WTC11 (cell line): Measurements from ENCODE around the gene USP44. TPM values are rescaled to one million over a fixed set of nuclear protein-coding genes. Genes with fewer than 3 reads are reported as not detected.

ENCODE experiments used
- ATAC-seq: fragments of 200-7000 bp; cut with Tn5 transposase; 2 replicates; pipeline ENCODE4 v1.10.0; 2021; ENCODE audit warnings: mild to moderate bottlenecking, moderate library complexity
- CTCF ChIA-PET: fragments of 300-600 bp; sonication (Branson Sonifier 250); formaldehyde crosslinking; loops from one replicate; lab custom pipeline; 2021; ENCODE audit warnings: antibody characterized with exemption; lab: Charles Lee
- POLR2A ChIA-PET: fragments of 350-600 bp; sonication (Branson Sonifier 250); formaldehyde crosslinking; loops from one replicate; lab custom pipeline; 2021; ENCODE audit warnings: antibody characterized with exemption; lab: Charles Lee
- DNase-seq: peaks from one replicate; pipeline ENCODE4 v3.0.0; 2021; ENCODE audit warnings: low spot score
- H3K27ac Mint-ChIP-seq: 2 replicates; pipeline ENCODE4 v1.8.0; 2021; ENCODE audit warnings: mixed read lengths
- H3K27me3 Mint-ChIP-seq: 2 replicates; pipeline ENCODE4 v1.8.0; 2021; ENCODE audit warnings: low read depth, mild to moderate bottlenecking, moderate library complexity, mixed read lengths
- H3K36me3 Mint-ChIP-seq: 2 replicates; pipeline ENCODE4 v1.8.0; 2021; ENCODE audit warnings: mixed read lengths
- H3K4me1 Mint-ChIP-seq: 2 replicates; pipeline ENCODE4 v1.8.0; 2022; ENCODE audit warnings: mixed read lengths
- H3K4me3 Mint-ChIP-seq: 2 replicates; pipeline ENCODE4 v1.8.0; 2021; ENCODE audit warnings: mild to moderate bottlenecking, moderate library complexity, mixed read lengths
- H3K9me3 Mint-ChIP-seq: 2 replicates; pipeline ENCODE4 v1.8.0; 2021; ENCODE audit warnings: mixed read lengths
- ATF3 ChIP-seq: sonication (generic); formaldehyde crosslinking; conservative IDR thresholded peaks from 2 replicates; pipeline ENCODE4 v1.8.1; 2022; ENCODE audit warnings: mild to moderate bottlenecking, missing genetic modification reagents
- CBFB ChIP-seq: sonication (generic); formaldehyde crosslinking; IDR thresholded peaks from 2 replicates; pipeline ENCODE4 v1.8.1; 2022; ENCODE audit warnings: mild to moderate bottlenecking, low read depth, missing genetic modification reagents
- CREB1 ChIP-seq: sonication (generic); formaldehyde crosslinking; IDR thresholded peaks from 2 replicates; pipeline ENCODE4 v1.8.0; 2023; ENCODE audit warnings: mild to moderate bottlenecking, missing genetic modification reagents
- CREM ChIP-seq: sonication (generic); formaldehyde crosslinking; IDR thresholded peaks from 2 replicates; pipeline ENCODE4 v1.8.1; 2022; ENCODE audit warnings: mild to moderate bottlenecking, missing genetic modification reagents, moderate library complexity
- FOXP1 ChIP-seq: sonication (generic); formaldehyde crosslinking; IDR thresholded peaks from 2 replicates; pipeline ENCODE4 v1.8.0; 2022; ENCODE audit warnings: missing genetic modification reagents, mild to moderate bottlenecking, moderate library complexity, borderline replicate concordance
- JUN ChIP-seq: sonication (generic); formaldehyde crosslinking; IDR thresholded peaks from 2 replicates; pipeline ENCODE4 v1.8.0; 2023; ENCODE audit warnings: mild to moderate bottlenecking, missing genetic modification reagents
- KAT7 ChIP-seq: sonication (generic); formaldehyde crosslinking; IDR thresholded peaks from 2 replicates; pipeline ENCODE4 v1.8.1; 2023; ENCODE audit warnings: missing genetic modification reagents, mild to moderate bottlenecking, borderline replicate concordance
- MAX ChIP-seq: sonication (generic); formaldehyde crosslinking; IDR thresholded peaks from 2 replicates; pipeline ENCODE4 v1.8.0; 2022; ENCODE audit warnings: mild to moderate bottlenecking, missing genetic modification reagents
- NR1H2 ChIP-seq: sonication (generic); formaldehyde crosslinking; IDR thresholded peaks from 2 replicates; pipeline ENCODE4 v1.9.0; 2021; ENCODE audit warnings: mild to moderate bottlenecking, moderate library complexity, missing genetic modification reagents
- OVOL2 ChIP-seq: fragments of 250-450 bp; sonication (Bioruptor Pico); IDR thresholded peaks from 2 replicates; pipeline ENCODE4 v1.9.0; 2021; ENCODE audit warnings: mild to moderate bottlenecking, borderline replicate concordance
- RELA ChIP-seq: sonication (generic); formaldehyde crosslinking; IDR thresholded peaks from 2 replicates; pipeline ENCODE4 v1.8.1; 2022; ENCODE audit warnings: missing genetic modification reagents, mild to moderate bottlenecking, borderline replicate concordance
- SP1 ChIP-seq: sonication (generic); formaldehyde crosslinking; conservative IDR thresholded peaks from 2 replicates; pipeline ENCODE4 v1.8.1; 2022; ENCODE audit warnings: missing genetic modification reagents
- USF2 ChIP-seq: sonication (generic); formaldehyde crosslinking; IDR thresholded peaks from 2 replicates; pipeline ENCODE4 v1.8.1; 2023; ENCODE audit warnings: mild to moderate bottlenecking, missing genetic modification reagents, moderate library complexity
- ZNF121 ChIP-seq: sonication (generic); formaldehyde crosslinking; IDR thresholded peaks from 2 replicates; pipeline ENCODE4 v1.8.0; 2023; ENCODE audit warnings: missing genetic modification reagents
- ZNF219 ChIP-seq: sonication (generic); formaldehyde crosslinking; IDR thresholded peaks from 2 replicates; pipeline ENCODE4 v1.8.0; 2023; ENCODE audit warnings: missing genetic modification reagents, mild to moderate bottlenecking, borderline replicate concordance
- ZNF232 ChIP-seq: sonication (generic); formaldehyde crosslinking; IDR thresholded peaks from 2 replicates; pipeline ENCODE4 v1.8.0; 2022; ENCODE audit warnings: mild to moderate bottlenecking, missing genetic modification reagents
- ZNF317 ChIP-seq: sonication (generic); formaldehyde crosslinking; IDR thresholded peaks from 2 replicates; pipeline ENCODE4 v1.8.1; 2023; ENCODE audit warnings: low read depth, mild to moderate bottlenecking, moderate library complexity, missing genetic modification reagents, borderline replicate concordance
- ZNF423 ChIP-seq: fragments of 250-450 bp; sonication (Bioruptor Pico); IDR thresholded peaks from 2 replicates; pipeline ENCODE4 v2.1.2; 2022; ENCODE audit warnings: mild to moderate bottlenecking, moderate library complexity
- ZSCAN18 ChIP-seq: fragments of 250-450 bp; sonication (Bioruptor Pico); IDR thresholded peaks from 2 replicates; pipeline ENCODE4 v2.1.2; 2022; ENCODE audit warnings: mild to moderate bottlenecking, moderate library complexity
- total RNA-seq: library from RNA; stranded (reverse); gene quantifications from 3 replicates; pipeline ENCODE4 v1.2.3, GENCODE V29; 2021
- TF ChIP-seq, protein P1 (sequence below): sonication (generic); formaldehyde crosslinking; IDR thresholded peaks from 2 replicates; pipeline ENCODE4 v1.8.0; 2022; ENCODE audit warnings: mild to moderate bottlenecking, missing genetic modification reagents

The USP44 gene
- total RNA-seq, 1 experiment from 2014 or later = 93.4 TPM

- TF ChIP-seq RELA (CRISPR knock-in tag) = no peak
Measured at GRCh38 chr12:95511977-95512376, 39.3 kb downstream of the USP44 start (continued).

GRCh38 chr12:95509300-95509699 is 42.0 kb downstream of the USP44 start:
- Mint-ChIP-seq H3K4me1 (peaks cover 9% of the 10 kb centered on the region), H3K36me3 (peaks cover 70% of the 10 kb centered on the region), H3K27ac (no peak overlapping the region), H3K4me3 (no peak overlapping the region), H3K27me3 (no peaks in the 10 kb centered on the region), H3K9me3 (no peaks in the 10 kb centered on the region)
- POLR2A ChIA-PET = no interaction called here
- TF ChIP-seq CREM (CRISPR knock-in tag) = no peak
- no peak for TF ChIP-seq OVOL2 (CRISPR knock-in tag)
- TF ChIP-seq FOXP1 (CRISPR knock-in tag) = no peak
- no peak for TF ChIP-seq CREB1
- no peak for TF ChIP-seq CBFB (CRISPR knock-in tag)
- TF ChIP-seq ZNF232 (CRISPR knock-in tag) = no peak
- no peak for TF ChIP-seq MAX (CRISPR knock-in tag)
- TF ChIP-seq SP1 (CRISPR knock-in tag) = no peak
- TF ChIP-seq ZNF423 (CRISPR knock-in tag) = no peak
- TF ChIP-seq, protein P1, sequence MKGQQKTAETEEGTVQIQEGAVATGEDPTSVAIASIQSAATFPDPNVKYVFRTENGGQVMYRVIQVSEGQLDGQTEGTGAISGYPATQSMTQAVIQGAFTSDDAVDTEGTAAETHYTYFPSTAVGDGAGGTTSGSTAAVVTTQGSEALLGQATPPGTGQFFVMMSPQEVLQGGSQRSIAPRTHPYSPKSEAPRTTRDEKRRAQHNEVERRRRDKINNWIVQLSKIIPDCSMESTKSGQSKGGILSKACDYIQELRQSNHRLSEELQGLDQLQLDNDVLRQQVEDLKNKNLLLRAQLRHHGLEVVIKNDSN (CRISPR knock-in tag) = no peak
- no peak for TF ChIP-seq ZNF219 (CRISPR knock-in tag)
- no peak for TF ChIP-seq ATF3
- TF ChIP-seq USF2 (CRISPR knock-in tag) = no peak
- TF ChIP-seq NR1H2 (CRISPR knock-in tag) = no peak
- TF ChIP-seq ZNF317 (CRISPR knock-in tag) = no peak
- no peak for ATAC-seq
- no peak for DNase-seq
- CTCF ChIA-PET = no interaction called here

DNA sequence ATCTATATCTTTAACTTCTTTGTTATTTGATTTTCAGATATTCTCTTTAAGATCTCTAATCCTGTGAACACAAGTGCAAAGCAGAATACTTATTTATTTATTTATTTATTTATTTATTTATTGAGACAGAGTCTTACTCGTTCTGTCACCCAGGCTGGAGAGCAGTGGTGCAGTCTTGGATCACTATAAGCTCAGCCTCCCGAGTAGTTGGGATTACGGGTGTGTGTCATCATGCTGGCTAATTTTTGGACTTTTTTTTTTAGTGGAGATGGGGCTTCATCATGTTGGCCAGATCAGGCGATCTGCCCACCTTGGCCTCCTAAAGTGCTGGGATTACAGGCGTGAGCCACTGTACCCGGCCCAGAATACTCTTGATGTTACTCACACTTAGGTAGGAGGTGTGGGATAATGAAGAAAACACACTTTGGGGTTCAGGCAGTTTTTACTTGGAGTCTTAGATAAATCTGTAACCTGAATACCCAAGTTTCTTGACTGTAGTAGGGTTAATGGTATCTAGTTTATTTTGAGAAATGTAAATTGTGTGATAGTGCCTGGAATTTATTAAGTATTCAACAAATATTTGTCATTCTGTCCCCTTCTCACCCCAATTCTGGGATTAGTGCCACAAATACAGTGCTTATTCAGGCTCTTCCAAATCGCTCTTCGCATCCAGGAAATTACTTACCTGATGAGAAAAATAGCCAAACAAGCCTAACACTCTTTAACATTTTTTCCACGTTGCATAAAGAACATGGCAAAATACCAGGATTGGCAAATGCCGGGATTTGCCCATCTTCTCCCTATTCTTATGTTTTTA is 44.4 kb downstream of the USP44 start:
- ChIA-PET POLR2A (no interaction called here), CTCF (no interaction called here)
- H3K27ac Mint-ChIP-seq = no peak overlapping the region
- H3K4me1 Mint-ChIP-seq = peaks cover 11% of the 10 kb centered on the region
- ATAC-seq (no peak), DNase-seq (no peak)
- no peaks in the 10 kb centered on the region for H3K9me3 Mint-ChIP-seq
- H3K27me3 Mint-ChIP-seq = no peaks in the 10 kb centered on the region
- TF ChIP-seq ZSCAN18 (CRISPR knock-in tag) (no peak), CBFB (CRISPR knock-in tag) (no peak), ZNF121 (CRISPR knock-in tag) (no peak), KAT7 (CRISPR knock-in tag) (no peak), JUN (CRISPR knock-in tag) (no peak)
- no peak overlapping the region for H3K4me3 Mint-ChIP-seq
- H3K36me3 Mint-ChIP-seq = peaks cover 64% of the 10 kb centered on the region
